IPS-11a (cell line): Measurements from ENCODE around the gene SPATA22.
"Not testable (repeated sequence)": the region's sequence is repeated elsewhere in the genome, so short reads cannot be mapped to it uniquely, and the experiment has no call there.

Source experiments
- H3K4me3 ChIP-seq: one replicate; pipeline ENCODE4 v1.5.1; 2013; ENCODE audit warnings: low read depth, low read length, control low read depth

The SPATA22 gene

GRCh38 chr17:3474212-3474611, 2.6 kb upstream of the SPATA22 start:
- H3K4me3 ChIP-seq, result no peak overlapping the region

- H3K4me3 ChIP-seq, result no peak overlapping the region
Measured at GRCh38 chr17:3472137-3472536, 518 bp upstream of the SPATA22 start.

GRCh38 chr17:3469529-3469928, 2.1 kb downstream of the SPATA22 start:
- no peak overlapping the region for H3K4me3 ChIP-seq

GRCh38 chr17:3466355-3466754, 5.3 kb downstream of the SPATA22 start:
- not testable (repeated sequence) for H3K4me3 ChIP-seq

GRCh38 chr17:3448059-3448665, 23.5 kb downstream of the SPATA22 start:
- H3K4me3 ChIP-seq, result no peak overlapping the region

GRCh38 chr17:3447625-3448024, 24.0 kb downstream of the SPATA22 start:
- no peak overlapping the region for H3K4me3 ChIP-seq

GRCh38 chr17:3440451-3440850, 31.2 kb downstream of the SPATA22 start:
- H3K4me3 ChIP-seq, result no peak overlapping the region

- H3K4me3 ChIP-seq, result no peak overlapping the region
Measured at GRCh38 chr17:3438368-3438767, 33.3 kb downstream of the SPATA22 start.

- no peak within 1 kb of the TSS for H3K4me3 ChIP-seq
Measured at GRCh38 chr17:3433741-3434140, 37.9 kb downstream of the SPATA22 start, which contains the start of gene OR1E2. Gene OR1E2, minus strand, starts transcription at chr17:3433841. Its CDS starts 0 bp downstream, at chr17:3433841.

GRCh38 chr17:3433215-3433614, 38.4 kb downstream of the SPATA22 start:
- H3K4me3 ChIP-seq, result not testable (repeated sequence)

- no peak overlapping the region for H3K4me3 ChIP-seq
Measured at GRCh38 chr17:3418222-3418621, 53.4 kb downstream of the SPATA22 start.

GRCh38 chr17:3415610-3416009, 56.0 kb downstream of the SPATA22 start:
- H3K4me3 ChIP-seq, result no peak overlapping the region

- not testable (repeated sequence) for H3K4me3 ChIP-seq
Measured at GRCh38 chr17:3412216-3412615, 59.4 kb downstream of the SPATA22 start.

- H3K4me3 ChIP-seq, result no peak within 1 kb of the TSS
Measured at GRCh38 chr17:3411070-3411469, 60.5 kb downstream of the SPATA22 start, which contains the start of gene OR3A3. Gene OR3A3, plus strand, starts transcription at chr17:3411370.

- H3K4me3 ChIP-seq, result not testable (repeated sequence)
Measured at GRCh38 chr17:3403856-3404255, 67.8 kb downstream of the SPATA22 start.

- no peak overlapping the region for H3K4me3 ChIP-seq
Measured at GRCh38 chr17:3401786-3402185, 69.8 kb downstream of the SPATA22 start.

GRCh38 chr17:3400055-3400454, 71.6 kb downstream of the SPATA22 start:
- no peak overlapping the region for H3K4me3 ChIP-seq

GRCh38 chr17:3398310-3398709, 73.3 kb downstream of the SPATA22 start, which contains the start of gene OR1E1:
Gene OR1E1, minus strand, starts transcription at chr17:3398410. Its CDS starts 0 bp downstream, at chr17:3398410.
- no peak within 1 kb of the TSS for H3K4me3 ChIP-seq

- H3K4me3 ChIP-seq, result not testable (repeated sequence)
Measured at GRCh38 chr17:3397801-3398200, 73.8 kb downstream of the SPATA22 start.
